ENCODE data around the gene WDR33.

Gene WDR33

GRCh38 chr2:127843677-127844076 lies 32.7 kb upstream of the WDR33 start:
- Histone ChIP-seq H2BK120ac (ENCODE audit: insufficient read depth, low read length, poor library complexity) (no peak overlapping the region), H4K8ac (ENCODE audit: low read depth, low read length) (no peak overlapping the region), H3K23ac (ENCODE audit: low read length) (no peak overlapping the region), H4K12ac (ENCODE audit: low read depth, low read length) (no peak overlapping the region), H3K36me3 (ENCODE audit: control insufficient read depth in 1 of 2, insufficient read depth in 2 of 2, low read length in 2 of 2) (peaks cover 18 to 20% of the 10 kb centered on the region in 2 experiments), H3K4ac (ENCODE audit: low read depth, low read length) (no peak overlapping the region), H2AFZ (ENCODE audit: insufficient read depth, low read length, poor library complexity) (no peak overlapping the region), H4K91ac (ENCODE audit: low read depth, low read length) (no peak overlapping the region), H3K18ac (ENCODE audit: low read length) (no peak overlapping the region), H3K4me2 (ENCODE audit: low read length) (no peak overlapping the region), H3K9ac (ENCODE audit: low read length) (no peak overlapping the region), H3K79me2 (ENCODE audit: control insufficient read depth, insufficient read depth, low read length, poor library complexity) (no peaks in the 10 kb centered on the region), H3K27ac (ENCODE audit: low read depth, low read length) (no peak overlapping the region), H3K4me3 (ENCODE audit: low read depth, low read length) (no peak overlapping the region), H2BK12ac (ENCODE audit: low read length) (no peak overlapping the region), H2AK5ac (ENCODE audit: low read length) (no peak overlapping the region), H3K27me3 (ENCODE audit: insufficient read depth, low read length) (no peaks in the 10 kb centered on the region), H3K4me1 (ENCODE audit: control insufficient read depth in 1 of 2, insufficient read depth in 2 of 2, low read length in 2 of 2) (no peaks in the 10 kb centered on the region), H3K14ac (ENCODE audit: low read length) (no peak overlapping the region), H2BK5ac (ENCODE audit: low read depth, low read length, poor library complexity) (no peak overlapping the region), H3K79me1 (ENCODE audit: low read length) (no peaks in the 10 kb centered on the region), H3K9me3 (ENCODE audit: insufficient read depth, low read depth, low read length) (peaks cover 2% of the 10 kb centered on the region)
- DNase-seq, result peak; percentile 36 to 46
- WGBS (ENCODE audit: extremely low coverage, insufficient coverage, insufficient read length), result no CpG with 5 or more reads among the region's 6 CpGs

GRCh38 chr2:127841466-127842178 lies 30.7 kb upstream of the WDR33 start:
- Histone ChIP-seq H3K4me3 (ENCODE audit: low read depth, low read length) (no peak overlapping the region), H3K79me1 (ENCODE audit: low read length) (no peaks in the 10 kb centered on the region), H3K9ac (ENCODE audit: low read length) (no peak overlapping the region), H2AK5ac (ENCODE audit: low read length) (no peak overlapping the region), H4K91ac (ENCODE audit: low read depth, low read length) (no peak overlapping the region), H4K8ac (ENCODE audit: low read depth, low read length) (no peak overlapping the region), H3K4me2 (ENCODE audit: low read length) (no peak overlapping the region), H2BK12ac (ENCODE audit: low read length) (no peak overlapping the region), H3K23ac (ENCODE audit: low read length) (no peak overlapping the region), H3K4ac (ENCODE audit: low read depth, low read length) (no peak overlapping the region), H3K36me3 (ENCODE audit: control insufficient read depth in 1 of 2, insufficient read depth in 2 of 2, low read length in 2 of 2) (peaks cover 3 to 5% of the 10 kb centered on the region in 2 experiments), H3K18ac (ENCODE audit: low read length) (no peak overlapping the region), H2AFZ (ENCODE audit: insufficient read depth, low read length, poor library complexity) (no peak overlapping the region), H3K14ac (ENCODE audit: low read length) (no peak overlapping the region), H3K9me3 (ENCODE audit: insufficient read depth, low read depth, low read length) (peaks cover under 1% of the 10 kb centered on the region), H3K27me3 (ENCODE audit: insufficient read depth, low read length) (no peaks in the 10 kb centered on the region), H2BK120ac (ENCODE audit: insufficient read depth, low read length, poor library complexity) (no peak overlapping the region), H3K79me2 (ENCODE audit: control insufficient read depth, insufficient read depth, low read length, poor library complexity) (no peaks in the 10 kb centered on the region), H2BK5ac (ENCODE audit: low read depth, low read length, poor library complexity) (no peak overlapping the region), H3K27ac (ENCODE audit: low read depth, low read length) (no peak overlapping the region), H3K4me1 (ENCODE audit: control insufficient read depth in 1 of 2, insufficient read depth in 2 of 2, low read length in 2 of 2) (no peaks in the 10 kb centered on the region), H4K12ac (ENCODE audit: low read depth, low read length) (no peak overlapping the region)
- no CpG with 5 or more reads among the region's 20 CpGs for WGBS (ENCODE audit: extremely low coverage, insufficient coverage, insufficient read length)
- no peak for DNase-seq

- Histone ChIP-seq H3K4me1 (ENCODE audit: control insufficient read depth in 1 of 2, insufficient read depth in 2 of 2, low read length in 2 of 2) (no peaks in the 10 kb centered on the region), H3K27ac (ENCODE audit: low read depth, low read length) (no peak overlapping the region), H3K79me1 (ENCODE audit: low read length) (no peaks in the 10 kb centered on the region), H3K79me2 (ENCODE audit: control insufficient read depth, insufficient read depth, low read length, poor library complexity) (no peaks in the 10 kb centered on the region), H3K4ac (ENCODE audit: low read depth, low read length) (no peak overlapping the region), H3K36me3 (ENCODE audit: control insufficient read depth in 1 of 2, insufficient read depth in 2 of 2, low read length in 2 of 2) (peaks cover 2 to 4% of the 10 kb centered on the region in 2 experiments), H3K9me3 (ENCODE audit: insufficient read depth, low read depth, low read length) (no peaks in the 10 kb centered on the region), H3K9ac (ENCODE audit: low read length) (no peak overlapping the region), H2AK5ac (ENCODE audit: low read length) (no peak overlapping the region), H2BK12ac (ENCODE audit: low read length) (no peak overlapping the region), H4K12ac (ENCODE audit: low read depth, low read length) (no peak overlapping the region), H3K18ac (ENCODE audit: low read length) (no peak overlapping the region), H3K4me3 (ENCODE audit: low read depth, low read length) (no peak overlapping the region), H2BK5ac (ENCODE audit: low read depth, low read length, poor library complexity) (no peak overlapping the region), H3K14ac (ENCODE audit: low read length) (no peak overlapping the region), H4K91ac (ENCODE audit: low read depth, low read length) (no peak overlapping the region), H3K4me2 (ENCODE audit: low read length) (no peak overlapping the region), H3K23ac (ENCODE audit: low read length) (no peak overlapping the region), H2BK120ac (ENCODE audit: insufficient read depth, low read length, poor library complexity) (no peak overlapping the region), H4K8ac (ENCODE audit: low read depth, low read length) (no peak overlapping the region), H3K27me3 (ENCODE audit: insufficient read depth, low read length) (no peaks in the 10 kb centered on the region), H2AFZ (ENCODE audit: insufficient read depth, low read length, poor library complexity) (no peak overlapping the region)
- WGBS (ENCODE audit: extremely low coverage, insufficient coverage, insufficient read length), result no CpG with 5 or more reads among the region's 4 CpGs
- DNase-seq, result no peak
These were observed 29.9 kb upstream of the WDR33 start for GRCh38 chr2:127840893-127841292.

GRCh38 chr2:127834951-127835350 lies 24.0 kb upstream of the WDR33 start:
- Histone ChIP-seq H4K8ac (ENCODE audit: low read depth, low read length) (no peak overlapping the region), H3K79me1 (ENCODE audit: low read length) (no peaks in the 10 kb centered on the region), H3K4me3 (ENCODE audit: low read depth, low read length) (no peak overlapping the region), H3K4me1 (ENCODE audit: control insufficient read depth in 1 of 2, insufficient read depth in 2 of 2, low read length in 2 of 2) (no peaks in the 10 kb centered on the region), H4K91ac (ENCODE audit: low read depth, low read length) (no peak overlapping the region), H2BK12ac (ENCODE audit: low read length) (no peak overlapping the region), H2AK5ac (ENCODE audit: low read length) (no peak overlapping the region), H3K9ac (ENCODE audit: low read length) (no peak overlapping the region), H3K36me3 (ENCODE audit: control insufficient read depth in 1 of 2, insufficient read depth in 2 of 2, low read length in 2 of 2) (no peaks in the 10 kb centered on the region), H3K9me3 (ENCODE audit: insufficient read depth, low read depth, low read length) (peaks cover 1% of the 10 kb centered on the region), H3K4ac (ENCODE audit: low read depth, low read length) (no peak overlapping the region), H3K18ac (ENCODE audit: low read length) (no peak overlapping the region), H3K23ac (ENCODE audit: low read length) (no peak overlapping the region), H2BK120ac (ENCODE audit: insufficient read depth, low read length, poor library complexity) (no peak overlapping the region), H4K12ac (ENCODE audit: low read depth, low read length) (no peak overlapping the region), H2AFZ (ENCODE audit: insufficient read depth, low read length, poor library complexity) (no peak overlapping the region), H3K27ac (ENCODE audit: low read depth, low read length) (no peak overlapping the region), H3K14ac (ENCODE audit: low read length) (no peak overlapping the region), H3K4me2 (ENCODE audit: low read length) (no peak overlapping the region), H2BK5ac (ENCODE audit: low read depth, low read length, poor library complexity) (no peak overlapping the region), H3K79me2 (ENCODE audit: control insufficient read depth, insufficient read depth, low read length, poor library complexity) (no peaks in the 10 kb centered on the region), H3K27me3 (ENCODE audit: insufficient read depth, low read length) (no peaks in the 10 kb centered on the region)
- no CpG with 5 or more reads among the region's 3 CpGs for WGBS (ENCODE audit: extremely low coverage, insufficient coverage, insufficient read length)
- DNase-seq, result no peak

Measured in trophoblast cell (in vitro differentiated cells and primary cell).